Liver (tissue), 9 donors: ENCODE measurements around the gene RAVER2. TPM values are rescaled to one million over a fixed set of nuclear protein-coding genes. Genes with fewer than 3 reads are reported as not detected.

Experiments
- DNase-seq: peaks from one replicate; pipeline ENCODE4 v3.0.0-alpha.2; 2017; ENCODE audit warnings: low spot score
- H3K27ac ChIP-seq, 2 donors: one replicate each; pipeline ENCODE4 v1.7.0; 2013; ENCODE audit warnings: inconsistent platforms in 2 of 2, low read length in 2 of 2, control low read depth in 1 of 2, low read depth in 1 of 2, mild to moderate bottlenecking in 1 of 2
- H3K27me3 ChIP-seq, 4 donors: one replicate each; pipeline versions ENCODE4 v1.6.1 to v1.7.0; 2013; ENCODE audit warnings: low read length in 3 of 4, inconsistent platforms in 1 of 4, mild to moderate bottlenecking in 1 of 4, moderate library complexity in 1 of 4; ENCODE audit not compliant: control insufficient read depth in 4 of 4, insufficient read depth in 4 of 4
- H3K36me3 ChIP-seq, 4 donors: one replicate each; pipeline versions ENCODE4 v1.6.1 to v1.7.0; 2013; ENCODE audit warnings: low read length in 3 of 4, mild to moderate bottlenecking in 3 of 4, low read depth in 1 of 4, moderate library complexity in 1 of 4; ENCODE audit not compliant: control insufficient read depth in 4 of 4, insufficient read depth in 3 of 4
- H3K4me1 ChIP-seq, 4 donors: one replicate each; pipeline versions ENCODE4 v1.6.1 to v1.7.0; 2013; ENCODE audit warnings: low read length in 3 of 4, mild to moderate bottlenecking in 3 of 4, moderate library complexity in 1 of 4; ENCODE audit not compliant: control insufficient read depth in 4 of 4, insufficient read depth in 4 of 4
- H3K4me3 ChIP-seq, 3 donors: one replicate each; pipeline versions ENCODE4 v1.6.1 to v1.7.0; 2013; ENCODE audit warnings: low read length in 3 of 3, control low read depth in 1 of 3, low read depth in 1 of 3, mild to moderate bottlenecking in 1 of 3
- H3K9ac ChIP-seq, 2 donors: one replicate each; pipeline ENCODE4 v1.7.0; 2013; ENCODE audit warnings: low read length in 2 of 2, mild to moderate bottlenecking in 2 of 2, moderate library complexity in 2 of 2, control low read depth in 1 of 2, low read depth in 1 of 2
- H3K9me3 ChIP-seq, 4 donors: one replicate each; pipeline versions ENCODE4 v1.6.1 to v1.7.0; 2013; ENCODE audit warnings: low read length in 3 of 4; ENCODE audit not compliant: control insufficient read depth in 4 of 4
- CTCF ChIP-seq: fragments of 150-350 bp; IDR thresholded peaks from 2 replicates; pipeline ENCODE4 v1.5.1; 2017; ENCODE audit warnings: improper control_type of control experiment, low read depth, low read length; ENCODE audit not compliant: missing input control
- EGR1 ChIP-seq, 2 donors: IDR thresholded peaks; 2 replicates each; pipeline ENCODE4 v1.6.1; 2016 to 2018; ENCODE audit warnings: antibody characterized with exemption in 2 of 2, low read depth in 2 of 2
- FOXA2 ChIP-seq: IDR thresholded peaks from 2 replicates; pipeline ENCODE4 v1.6.1; 2016; ENCODE audit warnings: antibody characterized with exemption
- HNF4A ChIP-seq, 2 donors: conservative IDR thresholded peaks; 2 replicates each; pipeline ENCODE4 v1.6.1; 2016; ENCODE audit warnings: antibody characterized with exemption in 2 of 2, mild to moderate bottlenecking in 2 of 2
- HNF4G ChIP-seq: IDR thresholded peaks from 2 replicates; pipeline ENCODE4 v1.6.1; 2016; ENCODE audit warnings: antibody characterized with exemption
- JUND ChIP-seq, 2 donors: IDR thresholded peaks; 2 replicates each; pipeline ENCODE4 v1.6.1; 2016; ENCODE audit warnings: antibody characterized with exemption in 2 of 2
- MAX ChIP-seq: IDR thresholded peaks from 2 replicates; pipeline ENCODE4 v1.6.1; 2016; ENCODE audit warnings: antibody characterized with exemption
- NR2F2 ChIP-seq: IDR thresholded peaks from 2 replicates; pipeline ENCODE4 v1.6.1; 2016; ENCODE audit warnings: antibody characterized with exemption
- RAD21 ChIP-seq, 2 donors: IDR thresholded peaks; 2 replicates each; pipeline ENCODE4 v1.6.1; 2016; ENCODE audit warnings: antibody characterized with exemption in 2 of 2, mild to moderate bottlenecking in 2 of 2
- RXRA ChIP-seq, 2 donors: IDR thresholded peaks; 2 replicates each; pipeline ENCODE4 v1.6.1; 2017 to 2018; ENCODE audit warnings: antibody characterized with exemption in 2 of 2, mild to moderate bottlenecking in 1 of 2
- SP1 ChIP-seq: IDR thresholded peaks from 2 replicates; pipeline ENCODE4 v1.6.1; 2018; ENCODE audit warnings: antibody characterized with exemption, mild to moderate bottlenecking
- TAF1 ChIP-seq: conservative IDR thresholded peaks from 2 replicates; pipeline ENCODE4 v1.6.1; 2016; ENCODE audit warnings: antibody characterized with exemption, mild to moderate bottlenecking
- YY1 ChIP-seq: IDR thresholded peaks from 2 replicates; pipeline ENCODE4 v1.6.1; 2016; ENCODE audit warnings: antibody characterized with exemption, mild to moderate bottlenecking
- ZBTB33 ChIP-seq: IDR thresholded peaks from 2 replicates; pipeline ENCODE4 v1.6.1; 2016; ENCODE audit warnings: antibody characterized with exemption
- WGBS: extraction: QIAGEN DNeasy Blood & Tissue Kit; methylation state at CpG from one replicate; pipeline ENCODE4 v1.1.7; 2013; 5-methylcytosine and 5-hydroxymethylcytosine counted together
- polyA plus RNA-seq, 2 donors: library from polyadenylated mRNA; stranded (reverse) in 1 of 2; unstranded in 1 of 2; fragments of 200-250 nt in 1 of 2; fragments of >200 nt in 1 of 2; fragmentation: Nextera tagmentation in 1 of 2; extraction: Ambion mirVana in 1 of 2; gene quantifications; one replicate each; pipeline versions ENCODE4 v1.2.1 to v1.2.3, GENCODE V29; 2013 to 2015
- total RNA-seq, 2 donors: library from RNA; depleted of rRNA; stranded (reverse); fragments of >200 nt; gene quantifications; one replicate each; pipeline ENCODE4 v1.2.3, GENCODE V29; 2014
- TF ChIP-seq, protein P1 (sequence below): IDR thresholded peaks from 2 replicates; pipeline ENCODE4 v1.6.1; 2016; ENCODE audit warnings: antibody characterized with exemption
- TF ChIP-seq, protein P2 (sequence below): IDR thresholded peaks from 2 replicates; pipeline ENCODE4 v1.6.1; 2016; ENCODE audit warnings: antibody characterized with exemption, mild to moderate bottlenecking
- donor health status: healthy.
- donor health status: healthy.
- donor health status: healthy.
- donor health status: healthy.
- donor health status: healthy.

RAVER2 gene
- total and polyA plus RNA-seq, 4 donors, result 0.40 to 6.7 (median 0.96) TPM

- Histone ChIP-seq H3K9ac (no peak overlapping the region), H3K36me3 (peaks cover 2 to 20% (median 16%) of the 10 kb centered on the region in 4 donors), H3K27me3 (no peaks in the 10 kb centered on the region)
Observed at GRCh38 chr1:64829411-64830029, 84.6 kb downstream of the RAVER2 start.

DNA sequence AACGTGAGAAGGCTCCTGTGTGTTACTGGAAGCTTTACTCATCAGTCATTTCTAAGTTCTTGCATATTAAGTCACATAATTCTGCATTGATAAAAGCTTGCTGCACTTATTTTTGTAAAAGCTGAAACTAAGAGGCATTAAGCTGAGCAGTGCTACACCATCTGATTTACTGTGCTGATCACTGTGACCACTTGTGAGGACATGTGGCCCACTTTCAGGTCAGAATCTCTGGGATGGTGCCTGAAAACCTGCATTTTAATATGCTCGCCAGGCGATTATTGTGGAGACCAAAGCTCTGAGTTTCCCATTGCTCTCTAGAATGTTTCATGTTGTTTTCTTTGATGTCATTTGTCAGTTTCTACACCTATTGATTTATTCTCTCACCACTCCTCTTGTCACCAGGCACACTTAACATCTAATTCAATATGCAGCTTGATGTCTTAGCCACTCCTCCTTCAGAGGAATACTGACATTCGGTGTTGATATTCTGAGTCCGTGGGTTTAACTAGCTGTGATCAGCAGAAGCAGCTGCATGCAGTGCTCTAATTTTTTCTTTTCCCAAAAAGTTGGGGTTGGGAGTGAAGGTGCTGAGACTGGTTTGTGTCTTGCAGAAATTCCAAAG is 85.3 kb downstream of the RAVER2 start:
- Histone ChIP-seq H3K36me3 (peaks cover 3 to 25% (median 21%) of the 10 kb centered on the region in 4 donors), H3K9ac (no peak overlapping the region), H3K4me3 (no peak overlapping the region), H3K27ac (no peak overlapping the region), H3K9me3 (no peaks in the 10 kb centered on the region), H3K27me3 (no peaks in the 10 kb centered on the region), H3K4me1 (no peaks in the 10 kb centered on the region)
- WGBS, result 79% methylated on average over 5 of the region's 5 CpGs
- DNase-seq, result no peak
- TF ChIP-seq ZBTB33 (no peak), TAF1 (no peak), RAD21 (IDR thresholded peaks at IDR 0.05) (no peak), HNF4A (conservative IDR thresholded peaks at IDR 0.05) (no peak), HNF4G (no peak), YY1 (no peak), FOXA2 (no peak), NR2F2 (no peak), CTCF (no peak), EGR1 (IDR thresholded peaks at IDR 0.05; ENCODE audit: low read depth in 2 of 2) (no peak)
- TF ChIP-seq, protein P1, sequence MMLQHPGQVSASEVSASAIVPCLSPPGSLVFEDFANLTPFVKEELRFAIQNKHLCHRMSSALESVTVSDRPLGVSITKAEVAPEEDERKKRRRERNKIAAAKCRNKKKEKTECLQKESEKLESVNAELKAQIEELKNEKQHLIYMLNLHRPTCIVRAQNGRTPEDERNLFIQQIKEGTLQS, result no peak

More at GRCh38 chr1:64829411-64830029, 84.6 kb downstream of the RAVER2 start:
- WGBS, result 87% methylated on average over 8 of the region's 8 CpGs
- Histone ChIP-seq H3K9me3 (no peaks in the 10 kb centered on the region), H3K27ac (no peak overlapping the region), H3K4me3 (no peak overlapping the region), H3K4me1 (no peaks in the 10 kb centered on the region)
- TF ChIP-seq YY1, result no peak
- no peak for TF ChIP-seq JUND (IDR thresholded peaks at IDR 0.05)
- no peak for TF ChIP-seq HNF4A (conservative IDR thresholded peaks at IDR 0.05)
- TF ChIP-seq SP1, result no peak
- no peak for DNase-seq

DNA sequence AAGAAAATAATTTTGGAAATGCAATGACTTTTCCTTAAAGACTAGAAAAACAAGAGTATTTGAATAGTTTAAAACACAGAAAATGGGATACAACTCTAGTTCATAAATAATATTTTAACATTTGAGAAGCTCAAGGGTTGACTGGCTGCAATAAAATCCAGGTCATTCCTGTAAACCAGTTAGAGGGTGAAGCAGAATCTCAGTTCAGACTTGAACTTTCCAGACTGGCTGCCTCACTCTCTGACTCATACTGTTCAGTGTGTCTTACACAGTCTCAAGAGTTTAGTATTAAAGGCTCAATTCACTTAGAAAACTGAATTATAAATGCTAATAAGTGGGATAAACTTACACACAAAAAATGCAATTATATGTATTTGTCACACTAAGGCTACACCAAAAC is 89.9 kb downstream of the RAVER2 start:
- TF ChIP-seq HNF4G (no peak), ZBTB33 (no peak), YY1 (no peak), MAX (no peak), SP1 (no peak), RXRA (IDR thresholded peaks at IDR 0.05) (no peak), EGR1 (IDR thresholded peaks at IDR 0.05; ENCODE audit: low read depth in 2 of 2) (no peak), FOXA2 (no peak)
- TF ChIP-seq, protein P2, sequence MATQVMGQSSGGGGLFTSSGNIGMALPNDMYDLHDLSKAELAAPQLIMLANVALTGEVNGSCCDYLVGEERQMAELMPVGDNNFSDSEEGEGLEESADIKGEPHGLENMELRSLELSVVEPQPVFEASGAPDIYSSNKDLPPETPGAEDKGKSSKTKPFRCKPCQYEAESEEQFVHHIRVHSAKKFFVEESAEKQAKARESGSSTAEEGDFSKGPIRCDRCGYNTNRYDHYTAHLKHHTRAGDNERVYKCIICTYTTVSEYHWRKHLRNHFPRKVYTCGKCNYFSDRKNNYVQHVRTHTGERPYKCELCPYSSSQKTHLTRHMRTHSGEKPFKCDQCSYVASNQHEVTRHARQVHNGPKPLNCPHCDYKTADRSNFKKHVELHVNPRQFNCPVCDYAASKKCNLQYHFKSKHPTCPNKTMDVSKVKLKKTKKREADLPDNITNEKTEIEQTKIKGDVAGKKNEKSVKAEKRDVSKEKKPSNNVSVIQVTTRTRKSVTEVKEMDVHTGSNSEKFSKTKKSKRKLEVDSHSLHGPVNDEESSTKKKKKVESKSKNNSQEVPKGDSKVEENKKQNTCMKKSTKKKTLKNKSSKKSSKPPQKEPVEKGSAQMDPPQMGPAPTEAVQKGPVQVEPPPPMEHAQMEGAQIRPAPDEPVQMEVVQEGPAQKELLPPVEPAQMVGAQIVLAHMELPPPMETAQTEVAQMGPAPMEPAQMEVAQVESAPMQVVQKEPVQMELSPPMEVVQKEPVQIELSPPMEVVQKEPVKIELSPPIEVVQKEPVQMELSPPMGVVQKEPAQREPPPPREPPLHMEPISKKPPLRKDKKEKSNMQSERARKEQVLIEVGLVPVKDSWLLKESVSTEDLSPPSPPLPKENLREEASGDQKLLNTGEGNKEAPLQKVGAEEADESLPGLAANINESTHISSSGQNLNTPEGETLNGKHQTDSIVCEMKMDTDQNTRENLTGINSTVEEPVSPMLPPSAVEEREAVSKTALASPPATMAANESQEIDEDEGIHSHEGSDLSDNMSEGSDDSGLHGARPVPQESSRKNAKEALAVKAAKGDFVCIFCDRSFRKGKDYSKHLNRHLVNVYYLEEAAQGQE, result no peak

More for the DNA sequence above, 89.9 kb downstream of the RAVER2 start:
- H3K9ac ChIP-seq, result no peak overlapping the region
- H3K4me3 ChIP-seq, result no peak overlapping the region
- H3K27me3 ChIP-seq, result no peaks in the 10 kb centered on the region
- H3K27ac ChIP-seq, result no peak overlapping the region
- no peak for DNase-seq
- no peaks in the 10 kb centered on the region for H3K4me1 ChIP-seq
- H3K36me3 ChIP-seq, result peaks cover 15 to 68% (median 61%) of the 10 kb centered on the region in 4 donors
- no peaks in the 10 kb centered on the region for H3K9me3 ChIP-seq
